OCI-LY1 (cell line): ENCODE data around the gene HLA-DPA1.

ENCODE experiments used
- H2AFZ ChIP-seq: fragments of 200-600 bp; sonication (generic), shearing (Covaris generic); 2 replicates; pipeline ENCODE4 v1.6.0; 2014; ENCODE audit warnings: antibody characterized with exemption, mild to moderate bottlenecking, low read length
- H3F3A ChIP-seq: fragments of 200-600 bp; sonication (generic), shearing (Covaris generic); 2 replicates; pipeline ENCODE4 v1.6.0; 2014; ENCODE audit warnings: mild to moderate bottlenecking, antibody characterized with exemption, low read length, moderate library complexity; ENCODE audit not compliant: insufficient read depth
- H3K27ac ChIP-seq: fragments of 200-600 bp; sonication (generic); 2 replicates; pipeline ENCODE4 v1.5.1; 2014; ENCODE audit warnings: low read length, mixed run types, mild to moderate bottlenecking, low read depth; ENCODE audit not compliant: poor library complexity, severe bottlenecking
- H3K27me3 ChIP-seq: fragments of 200-600 bp; sonication (generic); 2 replicates; pipeline ENCODE4 v1.6.0; 2014; ENCODE audit warnings: antibody characterized with exemption, mild to moderate bottlenecking, low read length, moderate library complexity; ENCODE audit not compliant: insufficient read depth
- H3K36me3 ChIP-seq: fragments of 200-600 bp; sonication (generic); 2 replicates; pipeline ENCODE4 v1.6.1; 2014; ENCODE audit warnings: mild to moderate bottlenecking, antibody characterized with exemption, low read length, moderate library complexity, mixed read lengths; ENCODE audit not compliant: insufficient read depth
- H3K4me1 ChIP-seq: fragments of 200-600 bp; sonication (generic); 2 replicates; pipeline ENCODE4 v1.5.1; 2014; ENCODE audit warnings: mild to moderate bottlenecking, low read length, moderate library complexity; ENCODE audit not compliant: insufficient read depth, severe bottlenecking
- H3K4me2 ChIP-seq: fragments of 200-600 bp; sonication (generic), shearing (Covaris generic); 2 replicates; pipeline ENCODE4 v1.6.1; 2014; ENCODE audit warnings: low read length
- H3K4me3 ChIP-seq: fragments of 200-600 bp; sonication (generic); 2 replicates; pipeline ENCODE4 v1.5.1; 2014; ENCODE audit warnings: low read length, low read depth, mild to moderate bottlenecking, mixed read lengths; ENCODE audit not compliant: poor library complexity, severe bottlenecking
- H3K79me2 ChIP-seq: fragments of 200-600 bp; shearing (Covaris generic); 2 replicates; pipeline ENCODE4 v1.6.1; 2016; ENCODE audit warnings: mixed run types, low read length, mixed read lengths; ENCODE audit not compliant: insufficient read depth
- H3K9ac ChIP-seq: fragments of 200-600 bp; sonication (generic), shearing (Covaris generic); 2 replicates; pipeline ENCODE4 v1.6.1; 2014; ENCODE audit warnings: mild to moderate bottlenecking, low read length, mixed read lengths
- H3K9me2 ChIP-seq: fragments of 200-600 bp; sonication (generic), shearing (Covaris generic); 2 replicates; pipeline ENCODE4 v1.6.1; 2014; ENCODE audit warnings: low read depth, mild to moderate bottlenecking, low read length, mixed read lengths
- H3K9me3 ChIP-seq: fragments of 200-600 bp; shearing (Covaris generic); 2 replicates; pipeline ENCODE4 v1.6.1; 2014; ENCODE audit warnings: low read length, mixed read lengths
- H4K20me1 ChIP-seq: fragments of 200-600 bp; sonication (generic), shearing (Covaris generic); 2 replicates; pipeline ENCODE4 v1.6.0; 2016; ENCODE audit warnings: mild to moderate bottlenecking, low read length; ENCODE audit not compliant: insufficient read depth
- CTCF ChIP-seq: fragments of 200-600 bp; sonication (generic), shearing (Covaris generic); IDR thresholded peaks from 2 replicates; pipeline ENCODE4 v1.5.1; 2017; ENCODE audit warnings: mild to moderate bottlenecking, antibody characterized with exemption, low read length, moderate library complexity, mixed read lengths
- EZH2 ChIP-seq: fragments of 200-600 bp; sonication (generic), shearing (Covaris generic); IDR thresholded peaks from 2 replicates; pipeline ENCODE4 v1.8.0; 2017; ENCODE audit warnings: borderline replicate concordance, mixed run types, mild to moderate bottlenecking, antibody characterized with exemption, low read length, moderate library complexity, mixed read lengths

The HLA-DPA1 gene

GRCh38 chr6:33116417-33116816, 43.0 kb upstream of the HLA-DPA1 start:
- Histone ChIP-seq H3K4me2 (no peak overlapping the region), H3K4me1 (no peaks in the 10 kb centered on the region), H3K9me2 (no peaks in the 10 kb centered on the region), H3K4me3 (no peak overlapping the region), H3F3A (no peaks in the 10 kb centered on the region), H2AFZ (no peak overlapping the region), H3K79me2 (no peaks in the 10 kb centered on the region), H3K9ac (no peak overlapping the region), H3K36me3 (no peaks in the 10 kb centered on the region), H4K20me1 (no peaks in the 10 kb centered on the region), H3K9me3 (no peaks in the 10 kb centered on the region), H3K27ac (no peak overlapping the region), H3K27me3 (no peaks in the 10 kb centered on the region)
- TF ChIP-seq CTCF (no peak), EZH2 (no peak)

- Histone ChIP-seq H4K20me1 (no peaks in the 10 kb centered on the region), H3K9ac (no peak overlapping the region), H3K27ac (no peak overlapping the region), H3K4me3 (no peak overlapping the region), H3F3A (no peaks in the 10 kb centered on the region), H3K36me3 (no peaks in the 10 kb centered on the region), H3K9me3 (no peaks in the 10 kb centered on the region), H3K4me1 (no peaks in the 10 kb centered on the region), H2AFZ (no peak overlapping the region), H3K4me2 (no peak overlapping the region), H3K79me2 (no peaks in the 10 kb centered on the region), H3K27me3 (no peaks in the 10 kb centered on the region), H3K9me2 (no peaks in the 10 kb centered on the region)
- TF ChIP-seq EZH2 (no peak), CTCF (no peak)
Observed at GRCh38 chr6:33114406-33114805, 41.0 kb upstream of the HLA-DPA1 start.

- H3K4me1 ChIP-seq, result no peaks in the 10 kb centered on the region
- H3K9me2 ChIP-seq, result no peaks in the 10 kb centered on the region
- no peaks in the 10 kb centered on the region for H3F3A ChIP-seq
- H3K9me3 ChIP-seq, result no peaks in the 10 kb centered on the region
- H3K27me3 ChIP-seq, result no peaks in the 10 kb centered on the region
- H3K79me2 ChIP-seq, result no peaks in the 10 kb centered on the region
- TF ChIP-seq CTCF (no peak), EZH2 (no peak)
- H4K20me1 ChIP-seq, result no peaks in the 10 kb centered on the region
- no peak overlapping the region for H3K27ac ChIP-seq
- H3K9ac ChIP-seq, result no peak overlapping the region
- H2AFZ ChIP-seq, result no peak overlapping the region
- H3K4me2 ChIP-seq, result no peak overlapping the region
- H3K36me3 ChIP-seq, result no peaks in the 10 kb centered on the region
- no peak overlapping the region for H3K4me3 ChIP-seq
Observed at GRCh38 chr6:33113755-33114154, 40.3 kb upstream of the HLA-DPA1 start.
